Measurements from ENCODE around the gene CPM.
"Not testable (repeated sequence)": the region's sequence is repeated elsewhere in the genome, so short reads cannot be mapped to it uniquely, and the experiment has no call there.

CPM gene

GRCh38 chr12:68851592-68852306 is 81.2 kb downstream of the CPM start:
- no peak for DNase-seq (ENCODE audit: low read depth in 2 of 2)

GRCh38 chr12:68850390-68850789 is 82.6 kb downstream of the CPM start:
- no peak for DNase-seq (ENCODE audit: low read depth in 2 of 2)

DNA sequence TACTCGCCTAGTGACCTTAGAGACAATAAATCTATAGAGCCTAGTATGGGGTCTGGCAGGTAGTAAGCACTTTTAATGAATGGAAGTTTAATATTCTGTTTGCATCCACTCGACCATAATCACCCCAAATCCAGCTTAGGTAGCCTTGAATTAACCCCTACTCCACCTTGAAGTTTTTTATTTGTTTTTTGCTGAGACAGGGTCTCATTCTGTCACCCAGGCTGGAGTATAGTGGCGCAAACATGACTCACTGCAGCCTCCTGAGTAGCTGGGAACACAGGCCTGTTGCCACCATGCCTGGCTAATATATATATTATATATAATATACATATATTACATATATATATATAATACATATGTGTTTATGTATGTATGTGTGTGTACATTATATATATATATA is 86.2 kb downstream of the CPM start:
- no peak for DNase-seq (ENCODE audit: low read depth in 2 of 2)

GRCh38 chr12:68844788-68845695 is 87.9 kb downstream of the CPM start:
- no peak for DNase-seq (ENCODE audit: low read depth in 2 of 2)

GRCh38 chr12:68844318-68844745 is 88.6 kb downstream of the CPM start:
- no peak for DNase-seq (ENCODE audit: low read depth in 2 of 2)

GRCh38 chr12:68842784-68843567 is 90.0 kb downstream of the CPM start:
- no peak for DNase-seq (ENCODE audit: low read depth in 2 of 2)

DNA sequence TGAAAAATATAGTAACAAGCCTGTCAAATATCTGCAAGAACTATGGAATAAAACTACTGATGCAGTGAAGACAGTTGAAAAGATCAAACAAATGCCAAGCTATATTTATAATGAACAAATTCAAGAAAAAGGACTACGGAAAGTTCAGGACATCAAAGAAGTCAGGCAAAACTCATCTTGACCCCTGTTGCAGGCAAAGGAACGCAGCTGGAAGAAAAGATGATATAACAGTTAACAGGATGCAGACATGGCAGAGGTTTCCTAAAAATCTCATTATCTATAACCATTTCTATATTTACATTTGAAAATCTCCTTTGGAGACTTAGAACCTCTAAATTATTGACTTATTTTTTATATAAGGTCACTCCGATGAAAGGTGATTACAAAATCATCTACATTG is 90.8 kb downstream of the CPM start:
- DNase-seq (ENCODE audit: low read depth in 2 of 2), result no peak

DNA sequence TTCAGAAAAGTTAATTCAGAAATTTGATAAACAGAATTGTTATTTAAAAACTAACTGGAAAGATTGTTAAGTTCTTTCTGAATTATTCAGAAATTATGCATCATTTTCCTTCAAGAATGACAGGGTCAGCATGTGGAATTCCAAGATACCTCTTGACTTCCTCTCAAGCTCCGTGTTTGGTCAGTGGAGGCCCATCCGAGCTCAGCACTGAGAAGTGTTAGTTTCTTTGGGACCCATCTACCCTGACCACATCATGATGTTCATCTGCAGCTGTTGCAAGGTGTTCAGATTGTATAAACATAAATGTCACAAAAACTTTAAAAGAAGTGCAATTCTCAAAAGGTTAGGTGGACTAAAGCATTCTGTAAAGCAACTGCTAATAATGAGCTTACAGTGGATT is 91.3 kb downstream of the CPM start:
- DNase-seq (ENCODE audit: low read depth in 2 of 2), result no peak

- DNase-seq (ENCODE audit: low read depth in 2 of 2), result not testable (repeated sequence)
These were observed 91.8 kb downstream of the CPM start for GRCh38 chr12:68841175-68841574.

DNA sequence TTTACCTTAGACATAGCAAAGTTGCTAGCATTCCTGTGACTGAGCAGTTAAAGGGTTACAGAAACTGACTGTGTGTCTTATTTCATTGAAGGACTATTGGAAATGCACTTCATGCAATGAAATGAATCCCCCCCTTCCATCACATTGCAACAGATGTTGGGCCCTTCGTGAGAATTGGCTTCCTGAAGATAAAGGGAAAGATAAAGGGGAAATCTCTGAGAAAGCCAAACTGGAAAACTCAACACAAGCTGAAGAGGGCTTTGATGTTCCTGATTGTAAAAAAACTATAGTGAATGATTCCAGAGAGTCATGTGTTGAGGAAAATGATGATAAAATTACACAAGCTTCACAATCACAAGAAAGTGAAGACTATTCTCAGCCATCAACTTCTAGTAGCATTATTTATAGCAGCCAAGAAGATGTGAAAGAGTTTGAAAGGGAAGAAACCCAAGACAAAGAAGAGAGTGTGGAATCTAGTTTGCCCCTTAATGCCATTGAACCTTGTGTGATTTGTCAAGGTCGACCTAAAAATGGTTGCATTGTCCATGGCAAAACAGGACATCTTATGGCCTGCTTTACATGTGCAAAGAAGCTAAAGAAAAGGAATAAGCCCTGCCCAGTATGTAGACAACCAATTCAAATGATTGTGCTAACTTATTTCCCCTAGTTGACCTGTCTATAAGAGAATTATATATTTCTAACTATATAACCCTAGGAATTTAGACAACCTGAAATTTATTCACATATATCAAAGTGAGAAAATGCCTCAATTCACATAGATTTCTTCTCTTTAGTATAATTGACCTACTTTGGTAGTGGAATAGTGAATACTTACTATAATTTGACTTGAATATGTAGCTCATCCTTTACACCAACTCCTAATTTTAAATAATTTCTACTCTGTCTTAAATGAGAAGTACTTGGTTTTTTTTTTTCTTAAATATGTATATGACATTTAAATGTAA is 93.5 kb downstream of the CPM start:
- DNase-seq (ENCODE audit: low read depth in 2 of 2), result no peak

- DNase-seq (ENCODE audit: low read depth in 2 of 2), result no peak
These were observed 94.7 kb downstream of the CPM start for GRCh38 chr12:68838046-68838886.

GRCh38 chr12:68837215-68837614 is 95.8 kb downstream of the CPM start:
- no peak for DNase-seq (ENCODE audit: low read depth in 2 of 2)

- no peak for DNase-seq (ENCODE audit: low read depth in 2 of 2)
These were observed 97.5 kb downstream of the CPM start for GRCh38 chr12:68835333-68835908.

DNA sequence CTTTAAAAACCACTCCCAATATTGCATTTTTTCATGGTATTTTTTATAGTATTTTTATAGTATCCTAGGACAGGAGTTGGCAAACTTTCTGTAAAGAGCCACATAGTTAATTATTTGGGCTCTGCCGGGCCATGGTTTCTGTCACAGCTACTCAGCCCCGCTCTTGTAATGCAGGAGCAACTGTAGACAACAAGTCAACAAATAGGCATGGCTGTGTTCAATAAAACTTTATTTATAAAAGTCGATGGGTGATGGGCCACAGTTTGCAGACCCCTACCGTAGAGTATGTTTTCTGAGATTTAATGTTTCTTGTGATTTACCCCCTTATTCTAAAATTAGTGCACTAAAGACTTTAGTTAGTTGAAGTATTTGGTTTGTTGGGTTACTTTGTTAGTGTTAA is 99.5 kb downstream of the CPM start:
- no peak for DNase-seq (ENCODE audit: low read depth in 2 of 2)

DNA sequence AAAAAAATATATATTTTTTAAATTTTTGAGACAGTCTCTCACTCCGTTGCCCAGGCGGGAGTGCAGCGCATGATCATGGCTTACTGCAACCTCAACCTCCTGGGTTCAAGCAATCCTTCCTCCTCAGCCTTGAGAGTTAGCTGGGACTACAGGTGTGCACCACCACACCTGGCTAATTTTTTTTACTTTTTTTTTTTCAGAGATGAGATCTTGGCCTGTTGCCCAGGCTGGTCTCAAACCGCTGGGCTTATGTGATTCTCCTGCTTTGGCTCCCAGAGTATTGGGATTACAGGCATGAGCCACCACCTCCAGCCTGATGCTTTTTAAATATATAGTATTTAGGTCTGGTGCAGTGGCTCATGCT is 100.5 kb downstream of the CPM start:
- DNase-seq (ENCODE audit: low read depth in 2 of 2), result no peak

DNA sequence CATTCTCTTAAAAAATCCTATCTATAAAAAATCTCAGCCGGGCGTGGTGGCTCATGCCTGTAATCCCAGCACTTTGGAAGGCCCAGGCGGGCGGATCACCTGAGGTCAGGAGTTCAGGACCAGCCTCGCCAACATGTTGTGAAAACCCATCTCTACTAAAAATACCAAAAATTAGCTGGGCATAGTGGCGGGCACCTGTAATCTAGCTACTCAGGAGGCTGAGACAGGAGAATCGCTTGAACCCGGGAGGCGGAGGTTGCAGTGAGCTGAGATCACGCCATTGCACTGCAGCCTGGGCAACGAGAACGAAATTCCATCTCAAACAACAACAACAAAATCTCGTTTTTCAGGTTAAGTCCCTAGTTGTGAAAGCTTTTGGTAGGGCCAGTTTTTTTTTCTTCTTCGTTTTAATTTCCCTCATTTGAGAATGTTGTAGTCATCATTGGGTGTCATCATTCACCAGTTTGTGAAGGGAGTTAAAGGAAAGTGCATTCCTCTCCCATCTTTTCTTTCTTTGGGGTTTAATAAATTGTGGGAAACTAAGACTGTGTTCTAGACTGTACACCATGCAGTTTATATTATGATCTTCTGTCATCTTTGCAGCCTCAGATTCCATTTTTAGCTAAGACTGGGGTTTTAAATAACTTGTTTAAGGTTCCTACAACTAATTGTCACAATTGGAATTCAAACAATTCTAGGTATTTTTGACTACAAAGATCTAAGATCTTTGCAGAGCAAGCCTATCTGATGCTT is 101.0 kb downstream of the CPM start:
- DNase-seq (ENCODE audit: low read depth in 2 of 2), result no peak

DNA sequence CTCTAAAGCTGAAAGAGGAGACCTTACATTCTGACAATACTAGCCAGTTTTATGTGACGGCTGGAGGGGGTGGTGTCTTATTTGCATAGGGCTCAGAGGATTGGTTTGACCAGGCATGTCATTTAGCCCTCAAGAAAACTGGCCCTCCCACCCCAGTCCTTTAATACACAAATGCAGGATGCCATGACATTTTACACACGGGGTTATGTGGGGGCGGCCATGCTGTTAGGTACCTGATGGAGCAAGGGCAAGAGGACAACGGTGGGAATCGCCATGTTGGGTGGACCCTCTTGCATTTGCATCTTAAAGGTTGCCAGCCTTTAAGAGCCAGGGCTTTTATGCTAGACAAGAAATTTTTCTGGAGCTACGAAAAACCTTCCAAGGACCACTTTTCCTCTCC is 101.7 kb downstream of the CPM start:
- DNase-seq (ENCODE audit: low read depth in 2 of 2), result no peak

DNA sequence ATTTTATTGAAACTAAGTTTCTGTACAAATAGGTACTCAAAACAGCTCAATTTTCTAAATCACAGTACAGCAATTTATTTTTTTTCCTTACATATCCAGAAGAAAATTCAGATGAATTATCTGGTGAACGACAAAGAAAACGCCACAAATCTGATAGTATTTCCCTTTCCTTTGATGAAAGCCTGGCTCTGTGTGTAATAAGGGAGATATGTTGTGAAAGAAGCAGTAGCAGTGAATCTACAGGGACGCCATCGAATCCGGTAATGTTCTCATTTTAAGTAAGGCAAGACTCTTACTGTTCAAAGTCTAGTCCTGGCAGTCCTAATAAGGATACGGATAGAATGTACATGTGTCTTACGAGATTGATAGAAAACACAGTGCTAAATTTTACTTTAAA is 104.3 kb downstream of the CPM start:
- DNase-seq (ENCODE audit: low read depth in 2 of 2), result no peak
